Keratinocyte (primary cell): ENCODE measurements around the gene EFHB. TPM values are rescaled to one million over a fixed set of nuclear protein-coding genes. Genes with fewer than 3 reads are reported as not detected.

ENCODE experiments used
- DNase-seq: peaks from one replicate; pipeline ENCODE4 v3.0.0-alpha.2; 2011; ENCODE audit warnings: low read depth, missing footprints, low spot score
- FAIRE-seq: peaks from 2 replicates; lab custom pipeline; 2011; peaks lifted over from hg19 to GRCh38; lab: Jason Lieb, UNC
- H2AFZ ChIP-seq: 2 replicates; pipeline ENCODE4 v1.6.0; 2012; ENCODE audit warnings: low read length, control low read depth, inconsistent platforms; ENCODE audit not compliant: control insufficient read depth
- H3K27ac ChIP-seq: 2 replicates; pipeline ENCODE4 v1.5.1; 2011; ENCODE audit warnings: low read length; ENCODE audit not compliant: control insufficient read depth, insufficient read depth
- H3K27me3 ChIP-seq: 3 replicates; pipeline ENCODE4 v1.6.0; 2011; ENCODE audit warnings: low read length; ENCODE audit not compliant: control insufficient read depth, insufficient read depth; ENCODE audit errors: extremely low read depth
- H3K36me3 ChIP-seq, 2 experiments: 2 replicates in 1 of 2; 3 replicates in 1 of 2; pipeline ENCODE4 v1.5.1; 2011; ENCODE audit warnings: low read length in 2 of 2, mild to moderate bottlenecking in 1 of 2; ENCODE audit not compliant: control insufficient read depth in 2 of 2, insufficient read depth in 2 of 2; ENCODE audit errors: extremely low read depth in 1 of 2
- H3K4me1 ChIP-seq: 3 replicates; pipeline ENCODE4 v1.5.1; 2011; ENCODE audit warnings: low read length; ENCODE audit not compliant: control insufficient read depth, insufficient read depth; ENCODE audit errors: extremely low read depth
- H3K4me2 ChIP-seq: 3 replicates; pipeline ENCODE4 v1.6.0; 2011; ENCODE audit warnings: low read depth, low read length; ENCODE audit not compliant: control insufficient read depth, insufficient read depth; ENCODE audit errors: extremely low read depth
- H3K4me3 ChIP-seq, 3 experiments: fragments of 200-600 bp in 1 of 3; sonication (generic) in 1 of 3; 2 replicates in 2 of 3; 3 replicates in 1 of 3; pipeline ENCODE4 v1.5.1; 2011 to 2016; ENCODE audit warnings: low read length in 3 of 3, mild to moderate bottlenecking in 3 of 3, control low read depth in 2 of 3, inconsistent platforms in 1 of 3, low read depth in 1 of 3, mixed read lengths in 1 of 3, mixed run types in 1 of 3, moderate library complexity in 1 of 3; ENCODE audit not compliant: control insufficient read depth in 2 of 3, insufficient read depth in 2 of 3; ENCODE audit errors: extremely low read depth in 1 of 3
- H3K79me2 ChIP-seq: 2 replicates; pipeline ENCODE4 v1.6.0; 2012; ENCODE audit warnings: low read length; ENCODE audit not compliant: control insufficient read depth, insufficient read depth
- H3K9ac ChIP-seq: 3 replicates; pipeline ENCODE4 v1.6.0; 2011; ENCODE audit warnings: low read length; ENCODE audit not compliant: control insufficient read depth, insufficient read depth; ENCODE audit errors: extremely low read depth
- H3K9me1 ChIP-seq: 3 replicates; pipeline ENCODE4 v1.6.0; 2011; ENCODE audit warnings: low read length; ENCODE audit not compliant: control insufficient read depth, insufficient read depth; ENCODE audit errors: extremely low read depth
- H3K9me3 ChIP-seq: 2 replicates; pipeline ENCODE4 v1.5.1; 2012; ENCODE audit warnings: low read depth, low read length; ENCODE audit not compliant: control insufficient read depth
- H4K20me1 ChIP-seq: 3 replicates; pipeline ENCODE4 v1.6.0; 2011; ENCODE audit warnings: low read length; ENCODE audit not compliant: control insufficient read depth, insufficient read depth; ENCODE audit errors: extremely low read depth
- CTCF ChIP-seq, 3 experiments: IDR thresholded peaks in 1 of 3; conservative IDR thresholded peaks in 1 of 3; optimal IDR thresholded peaks in 1 of 3; 2 replicates in 2 of 3; 3 replicates in 1 of 3; pipeline versions ENCODE3 to v1.5.1; 2011; ENCODE audit warnings: low read length in 3 of 3, mild to moderate bottlenecking in 3 of 3, moderate library complexity in 2 of 3, control low read depth in 1 of 3, inconsistent platforms in 1 of 3; ENCODE audit not compliant: insufficient read depth in 2 of 3; ENCODE audit errors: extremely low read depth in 1 of 3
- EZH2 ChIP-seq: IDR thresholded peaks from one replicate; pipeline ENCODE4 v1.6.1; 2012; ENCODE audit warnings: inconsistent platforms, mild to moderate bottlenecking, low read length, moderate library complexity
- dilution Hi-C: fragments of 300-500 bp; cut with MboI; formaldehyde crosslinking; loops from one replicate; pipeline ENCODE4 v1.7.0; 2020; ENCODE audit warnings: low sequenced_read_pairs; ENCODE audit not compliant: extremely low pct_ligation_motif_present
- polyA plus RNA-seq, 5 experiments: library from polyadenylated mRNA; depleted of rRNA in 3 of 5; stranded (reverse) in 3 of 5; stranded (forward) in 1 of 5; unstranded in 1 of 5; fragments of >200 nt; gene quantifications; 1 replicate in 1 of 5; 2 replicates in 3 of 5; 3 replicates in 1 of 5; pipeline versions ENCODE4 v1.2.1 to v1.2.3, GENCODE V29; 2011 to 2012; ENCODE audit warnings: missing spikeins in 2 of 5, low read depth in 1 of 5, low replicate concordance in 1 of 5

The EFHB gene
- polyA plus RNA-seq, 1 donor (not counting 4 experiments of a cell fraction or from before 2014, with no cell fraction given): 0.26 TPM

GRCh38 chr3:19970327-19970726, 36.3 kb upstream of the EFHB start:
- no peaks in the 10 kb centered on the region for H3K4me1 ChIP-seq
- H3K4me2 ChIP-seq: no peak overlapping the region
- dilution Hi-C loops: no loop called here
- no peaks in the 10 kb centered on the region for H3K9me3 ChIP-seq
- H3K36me3 ChIP-seq: peaks cover 0 to 5% of the 10 kb centered on the region in 2 experiments
- H3K27ac ChIP-seq: no peak overlapping the region
- DNase-seq (no peak), FAIRE-seq (no peak)
- no peaks in the 10 kb centered on the region for H3K27me3 ChIP-seq
- H2AFZ ChIP-seq: no peak overlapping the region
- no peak overlapping the region for H3K9ac ChIP-seq
- peaks cover 6% of the 10 kb centered on the region for H4K20me1 ChIP-seq
- no peak overlapping the region for H3K4me3 ChIP-seq
- no peaks in the 10 kb centered on the region for H3K9me1 ChIP-seq
- H3K79me2 ChIP-seq: peaks cover 76% of the 10 kb centered on the region
- TF ChIP-seq CTCF (optimal IDR thresholded peaks at IDR 0.05 in 1 of 3, IDR thresholded peaks at IDR 0.05 in 1 of 3, conservative IDR thresholded peaks at IDR 0.05 in 1 of 3; ENCODE audit: extremely low read depth in 1 of 3, insufficient read depth in 2 of 3, low read length in 3 of 3): no peak

GRCh38 chr3:19967812-19968211, 33.8 kb upstream of the EFHB start:
- H3K4me2 ChIP-seq: no peak overlapping the region
- H3K27me3 ChIP-seq: no peaks in the 10 kb centered on the region
- no peaks in the 10 kb centered on the region for H3K9me1 ChIP-seq
- no peaks in the 10 kb centered on the region for H3K4me1 ChIP-seq
- H3K4me3 ChIP-seq: no peak overlapping the region
- peaks cover 85% of the 10 kb centered on the region for H3K79me2 ChIP-seq
- no peaks in the 10 kb centered on the region for H3K9me3 ChIP-seq
- dilution Hi-C loops: no loop called here
- peaks cover 0 to 3% of the 10 kb centered on the region in 2 experiments for H3K36me3 ChIP-seq
- TF ChIP-seq EZH2 (no peak), CTCF (optimal IDR thresholded peaks at IDR 0.05 in 1 of 3, IDR thresholded peaks at IDR 0.05 in 1 of 3, conservative IDR thresholded peaks at IDR 0.05 in 1 of 3; ENCODE audit: extremely low read depth in 1 of 3, insufficient read depth in 2 of 3, low read length in 3 of 3) (no peak)
- no peak overlapping the region for H3K9ac ChIP-seq
- H4K20me1 ChIP-seq: peaks cover 9% of the 10 kb centered on the region
- DNase-seq (no peak), FAIRE-seq (no peak)
- H3K27ac ChIP-seq: no peak overlapping the region
- H2AFZ ChIP-seq: no peak overlapping the region
